NCI-H1417 treated with DMSO at 0.1 percent for 48 hours (cell line): Measurements from ENCODE around the gene FKRP.

ENCODE experiments used
- DNase-seq: peaks from one replicate; lab custom pipeline; 2025; lab: John Stamatoyannopoulos, UW

Gene FKRP

GRCh38 chr19:46732172-46732938, 13.5 kb upstream of the FKRP start:
- DNase-seq: no peak

- DNase-seq: no peak
Observed at GRCh38 chr19:46732966-46733689, 12.7 kb upstream of the FKRP start.

- no peak for DNase-seq
Observed at GRCh38 chr19:46733690-46734292, 12.1 kb upstream of the FKRP start.

- no peak for DNase-seq
Observed at GRCh38 chr19:46736531-46737297, 9.1 kb upstream of the FKRP start.

- DNase-seq: no peak
Observed at GRCh38 chr19:46737298-46737654, 8.6 kb upstream of the FKRP start.

GRCh38 chr19:46737761-46738171, 8.1 kb upstream of the FKRP start:
- DNase-seq: no peak

- DNase-seq: no peak
Observed at GRCh38 chr19:46739290-46739771, 6.5 kb upstream of the FKRP start.

- DNase-seq: no peak
Observed at GRCh38 chr19:46741447-46741846, 4.4 kb upstream of the FKRP start.

- DNase-seq: no peak
Observed at GRCh38 chr19:46742926-46743480, 2.9 kb upstream of the FKRP start.

- no peak for DNase-seq
Observed at GRCh38 chr19:46744005-46744691, 1.7 kb upstream of the FKRP start.

GRCh38 chr19:46745030-46745429, 827 bp upstream of the FKRP start:
- DNase-seq: no peak

- DNase-seq: no peak
Observed at GRCh38 chr19:46746281-46747057, 612 bp downstream of the FKRP start, which contains the start of gene STRN4. Gene STRN4, minus strand, starts transcription at chr19:46746450. Its CDS starts 20 bp downstream, at chr19:46746430.

GRCh38 chr19:46748325-46749109, 2.7 kb downstream of the FKRP start:
- DNase-seq: no peak

GRCh38 chr19:46753420-46754155, 7.7 kb downstream of the FKRP start:
- DNase-seq: no peak

GRCh38 chr19:46755077-46755852, 9.4 kb downstream of the FKRP start:
- no peak for DNase-seq

- no peak for DNase-seq
Observed at GRCh38 chr19:46755853-46756543, 10.1 kb downstream of the FKRP start.

GRCh38 chr19:46756544-46756888, 10.7 kb downstream of the FKRP start:
- no peak for DNase-seq

- no peak for DNase-seq
Observed at GRCh38 chr19:46759206-46759605, 13.3 kb downstream of the FKRP start.
